Panc1 (cell line): ENCODE data around the gene DIP2C.

Source experiments
- CTCF ChIP-seq: fragments of 450-650 bp; IDR thresholded peaks from 2 replicates; pipeline ENCODE4 v1.5.1; 2017; ENCODE audit warnings: mild to moderate bottlenecking
- TCF7L2 ChIP-seq: IDR thresholded peaks from 2 replicates; pipeline ENCODE4 v1.6.1; 2011; ENCODE audit warnings: mild to moderate bottlenecking, low read depth, low read length, inconsistent platforms

DNA sequence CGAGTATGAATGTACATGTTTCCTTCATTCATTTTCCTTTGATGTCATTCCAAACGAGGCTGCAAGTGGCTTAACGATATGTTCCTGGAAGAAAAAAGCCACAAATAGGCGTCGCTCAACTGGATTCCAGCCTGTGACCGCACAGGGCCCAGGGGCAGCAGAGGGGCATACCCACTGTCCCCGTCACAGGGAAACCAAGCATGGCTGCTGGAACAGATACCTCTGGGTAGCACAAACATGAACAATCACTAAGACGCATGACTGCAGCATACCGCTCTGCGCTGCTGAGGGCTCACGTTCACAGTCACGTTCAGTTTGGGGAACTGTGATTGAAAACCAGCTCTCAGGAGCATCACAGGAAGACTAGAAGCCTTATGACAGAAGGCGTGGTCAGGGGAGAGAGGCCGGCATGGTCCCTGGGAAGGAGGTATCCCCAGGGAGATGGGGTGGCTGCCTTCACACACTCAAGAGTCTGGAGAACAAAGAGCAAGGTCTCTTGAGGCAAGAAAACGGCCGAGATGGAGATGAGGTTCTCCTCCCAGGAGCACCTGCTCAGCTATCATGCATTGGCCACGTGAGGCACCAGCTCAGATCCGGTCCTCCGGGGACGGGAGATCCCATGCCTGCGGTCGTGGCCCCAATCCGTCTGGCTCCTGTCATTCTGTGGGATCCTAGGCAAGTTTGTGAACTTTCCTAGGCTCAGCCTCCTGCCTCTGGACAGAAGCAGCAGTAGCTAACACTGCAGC is 213.6 kb downstream of the DIP2C start:
- TF ChIP-seq TCF7L2 (no peak), CTCF (no peak)
